Kidney epithelial cell (primary cell): ENCODE results near the gene DOCK4. TPM values are rescaled to one million over a fixed set of nuclear protein-coding genes. Genes with fewer than 3 reads are reported as not detected.

Source experiments
- DNase-seq: peaks from one replicate; pipeline ENCODE4 v3.0.0-alpha.2; 2010; ENCODE audit warnings: low read depth
- H3K27me3 ChIP-seq: 2 replicates; pipeline ENCODE4 v1.6.0; 2011; ENCODE audit warnings: low read length; ENCODE audit not compliant: control insufficient read depth, insufficient read depth
- H3K36me3 ChIP-seq: 2 replicates; pipeline ENCODE4 v1.5.1; 2011; ENCODE audit warnings: low read length; ENCODE audit not compliant: control insufficient read depth, insufficient read depth
- H3K4me3 ChIP-seq: 2 replicates; pipeline ENCODE4 v1.5.1; 2011; ENCODE audit warnings: low read depth, mild to moderate bottlenecking, control low read depth, low read length
- total RNA-seq: library from RNA; depleted of rRNA; stranded (reverse); fragments of >200 nt; gene quantifications from 2 replicates; pipeline ENCODE4 v1.2.3, GENCODE V29; 2015
- TF ChIP-seq, protein P1 (sequence below): IDR thresholded peaks from 2 replicates; pipeline ENCODE4 v1.5.1; 2011; ENCODE audit warnings: mild to moderate bottlenecking, moderate library complexity, low read length, control low read depth, inconsistent platforms; ENCODE audit not compliant: insufficient read depth, poor library complexity, severe bottlenecking

Gene DOCK4
- total RNA-seq, 1 donor from 2014 or later, result 16.8 TPM

DNA sequence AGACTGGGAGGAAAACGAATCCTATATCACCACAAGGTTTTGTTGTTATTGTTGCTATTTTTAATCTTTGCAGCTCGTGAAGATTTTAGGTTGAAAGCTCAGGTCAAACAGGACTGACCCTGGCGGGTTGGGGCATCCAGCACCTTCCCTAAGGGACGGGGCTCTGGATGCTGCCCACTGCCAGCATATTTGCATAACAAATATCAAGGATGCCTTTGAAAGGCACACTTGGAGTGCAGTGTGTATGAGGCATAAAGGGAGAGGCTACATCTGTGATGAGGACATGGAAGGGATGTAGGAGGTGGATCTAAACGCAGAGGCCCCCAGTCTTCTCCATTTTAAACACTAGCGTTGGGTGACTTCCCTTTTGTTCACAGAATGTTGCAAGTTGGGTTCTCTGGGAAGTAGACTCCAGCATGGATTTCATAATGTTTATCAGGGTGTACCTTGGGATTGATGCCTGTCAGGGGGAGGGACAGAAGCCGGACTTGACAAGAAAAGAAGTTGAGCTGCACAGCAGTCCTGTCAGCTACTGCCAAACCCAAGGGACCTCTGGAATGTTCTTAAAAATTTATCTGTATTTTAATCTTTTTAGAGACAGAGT lies 462.9 kb downstream of the DOCK4 start:
- DNase-seq, result no peak
- H3K4me3 ChIP-seq, result no peak overlapping the region
- peaks cover 1% of the 10 kb centered on the region for H3K36me3 ChIP-seq
- H3K27me3 ChIP-seq, result no peaks in the 10 kb centered on the region
- TF ChIP-seq, protein P1, sequence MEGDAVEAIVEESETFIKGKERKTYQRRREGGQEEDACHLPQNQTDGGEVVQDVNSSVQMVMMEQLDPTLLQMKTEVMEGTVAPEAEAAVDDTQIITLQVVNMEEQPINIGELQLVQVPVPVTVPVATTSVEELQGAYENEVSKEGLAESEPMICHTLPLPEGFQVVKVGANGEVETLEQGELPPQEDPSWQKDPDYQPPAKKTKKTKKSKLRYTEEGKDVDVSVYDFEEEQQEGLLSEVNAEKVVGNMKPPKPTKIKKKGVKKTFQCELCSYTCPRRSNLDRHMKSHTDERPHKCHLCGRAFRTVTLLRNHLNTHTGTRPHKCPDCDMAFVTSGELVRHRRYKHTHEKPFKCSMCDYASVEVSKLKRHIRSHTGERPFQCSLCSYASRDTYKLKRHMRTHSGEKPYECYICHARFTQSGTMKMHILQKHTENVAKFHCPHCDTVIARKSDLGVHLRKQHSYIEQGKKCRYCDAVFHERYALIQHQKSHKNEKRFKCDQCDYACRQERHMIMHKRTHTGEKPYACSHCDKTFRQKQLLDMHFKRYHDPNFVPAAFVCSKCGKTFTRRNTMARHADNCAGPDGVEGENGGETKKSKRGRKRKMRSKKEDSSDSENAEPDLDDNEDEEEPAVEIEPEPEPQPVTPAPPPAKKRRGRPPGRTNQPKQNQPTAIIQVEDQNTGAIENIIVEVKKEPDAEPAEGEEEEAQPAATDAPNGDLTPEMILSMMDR, result no peak

DNA sequence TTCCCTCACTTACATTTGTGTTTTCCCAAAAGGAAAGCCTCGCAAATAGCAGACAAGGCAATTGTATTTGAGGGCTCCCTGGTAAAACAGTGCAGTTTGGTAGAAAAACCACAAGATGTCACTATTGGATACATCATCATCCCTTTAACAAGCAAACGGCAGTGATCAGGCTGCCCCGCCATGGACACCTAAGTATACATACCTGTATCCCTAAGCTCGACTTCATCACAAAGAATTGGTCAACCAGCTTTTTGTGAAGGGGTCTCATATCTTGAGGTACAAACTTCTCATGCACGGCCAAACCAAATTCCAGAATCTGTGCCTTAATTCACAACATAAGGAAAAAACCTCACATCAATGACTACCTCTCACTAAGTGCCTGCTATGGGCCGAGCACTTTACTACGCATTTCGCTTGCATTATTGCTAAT lies 464.4 kb downstream of the DOCK4 start:
- Histone ChIP-seq H3K36me3 (peaks cover 1% of the 10 kb centered on the region), H3K27me3 (no peaks in the 10 kb centered on the region), H3K4me3 (no peak overlapping the region)
- TF ChIP-seq, protein P1, result peak; percentile 61
- DNase-seq, result no peak

DNA sequence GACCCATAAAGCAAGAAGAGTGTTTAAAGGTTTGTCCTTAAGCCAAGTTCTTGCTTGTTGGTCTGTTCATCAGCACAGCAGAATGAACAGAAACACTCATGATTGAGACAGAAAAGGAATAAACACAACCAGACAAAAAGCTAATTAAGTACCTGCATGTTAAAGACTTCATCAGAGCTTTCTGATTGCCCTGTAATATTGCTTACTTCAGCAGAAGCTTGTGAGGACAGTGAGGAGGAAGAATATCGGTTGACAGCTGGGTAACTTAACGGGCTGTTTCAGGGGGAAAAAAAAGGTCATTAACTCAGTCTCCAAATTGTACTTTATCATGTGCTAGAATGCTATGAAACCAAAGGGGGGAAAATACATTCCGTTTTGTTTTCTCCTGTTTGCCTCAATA lies 465.3 kb downstream of the DOCK4 start:
- DNase-seq, result no peak
- Histone ChIP-seq H3K36me3 (peaks cover 1% of the 10 kb centered on the region), H3K27me3 (no peaks in the 10 kb centered on the region), H3K4me3 (no peak overlapping the region)
- TF ChIP-seq, protein P1, result no peak

DNA sequence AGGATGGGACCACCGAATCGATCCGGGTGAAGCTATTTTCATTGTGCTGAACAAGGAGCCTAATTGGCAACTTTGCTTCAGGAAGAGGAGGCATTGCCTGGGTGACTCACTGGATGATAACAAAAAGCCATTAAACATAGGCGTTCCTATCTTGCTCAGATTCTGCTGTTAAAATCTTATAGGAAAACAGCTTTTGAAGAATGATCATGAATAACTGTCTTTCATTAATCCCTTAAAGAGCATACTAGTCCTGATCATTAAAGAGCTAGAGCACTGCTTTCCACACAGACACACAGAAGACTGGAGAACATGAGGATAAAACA lies 469.7 kb downstream of the DOCK4 start:
- TF ChIP-seq, protein P1, result no peak
- no peaks in the 10 kb centered on the region for H3K27me3 ChIP-seq
- no peaks in the 10 kb centered on the region for H3K36me3 ChIP-seq
- H3K4me3 ChIP-seq, result no peak overlapping the region
- DNase-seq, result no peak

DNA sequence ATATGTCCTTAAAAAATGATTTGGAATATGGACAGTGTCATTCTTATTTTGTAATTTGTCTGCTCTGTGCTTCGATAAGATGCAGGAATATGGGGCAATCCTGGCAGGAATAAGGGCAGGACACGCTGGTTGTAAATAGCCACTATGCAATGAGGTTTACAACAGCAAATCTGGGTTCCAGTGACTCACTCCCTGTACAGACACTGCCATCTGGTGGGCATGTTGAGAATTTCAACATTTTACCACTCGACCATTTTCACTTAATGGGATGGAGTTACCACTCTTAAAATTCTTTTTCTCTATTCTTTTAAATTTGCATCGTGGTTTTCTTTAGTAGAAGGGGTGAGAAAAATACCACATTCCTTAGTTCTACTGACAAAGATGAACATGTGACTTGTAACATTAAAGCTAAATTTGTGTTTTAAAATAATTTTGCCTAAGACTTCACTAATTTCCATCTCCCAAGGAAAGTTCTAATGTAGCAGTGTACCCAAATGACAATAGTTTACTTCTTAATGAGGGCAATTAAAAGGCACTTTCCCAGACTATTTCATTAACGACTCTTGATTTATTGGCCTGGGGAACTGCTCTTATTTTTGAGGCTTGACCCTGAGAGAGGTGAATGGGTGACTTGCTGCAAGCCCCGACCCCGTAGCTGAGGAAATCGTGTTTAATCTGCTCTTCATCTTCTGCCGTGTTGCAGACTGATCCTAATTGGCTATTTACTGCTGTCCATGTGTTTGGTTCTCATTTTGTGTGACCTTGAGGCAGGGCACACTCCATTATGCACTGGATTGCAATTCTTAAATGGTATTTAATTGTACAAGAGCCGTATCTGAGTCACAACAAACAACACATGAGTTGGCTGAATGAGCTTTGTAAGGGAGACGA lies 470.3 kb downstream of the DOCK4 start:
- Histone ChIP-seq H3K36me3 (no peaks in the 10 kb centered on the region), H3K27me3 (no peaks in the 10 kb centered on the region), H3K4me3 (no peak overlapping the region)
- TF ChIP-seq, protein P1, result peak; percentile 64
- peak; percentile 12 for DNase-seq
